Gastroesophageal sphincter (tissue), 4 donors: ENCODE data around the gene CEACAM16. TPM values are rescaled to one million over a fixed set of nuclear protein-coding genes. Genes with fewer than 3 reads are reported as not detected.

ENCODE experiments used
- ATAC-seq: fragments of 150-250 bp; one replicate; pipeline ENCODE4 v1.9.1; 2016; ENCODE audit warnings: mild to moderate bottlenecking, moderate library complexity
- H3K27ac ChIP-seq, 4 donors: fragments of 200-600 bp; sonication (generic) in 3 of 4; 1 replicate in 3 of 4; 2 replicates in 1 of 4; pipeline ENCODE4 v1.5.1; 2016 to 2019
- H3K27me3 ChIP-seq: fragments of 200-600 bp; sonication (generic); one replicate; pipeline ENCODE4 v1.5.1; 2019
- H3K36me3 ChIP-seq, 2 donors: fragments of 200-600 bp; sonication (generic); one replicate each; pipeline ENCODE4 v1.5.1; 2019; ENCODE audit warnings: control low read depth in 1 of 2
- H3K4me1 ChIP-seq, 3 donors: fragments of 200-600 bp; sonication (generic); 1 replicate in 2 of 3; 2 replicates in 1 of 3; pipeline ENCODE4 v1.5.1; 2016 to 2019; ENCODE audit warnings: control low read depth in 2 of 3
- H3K4me3 ChIP-seq, 2 donors: fragments of 200-600 bp; sonication (generic); one replicate each; pipeline ENCODE4 v1.5.1; 2019; ENCODE audit warnings: mild to moderate bottlenecking in 1 of 2, moderate library complexity in 1 of 2
- H3K9me3 ChIP-seq, 3 donors: fragments of 200-600 bp; sonication (generic); one replicate each; pipeline ENCODE4 v1.5.1; 2017 to 2019; ENCODE audit warnings: control low read depth in 2 of 3
- EP300 ChIP-seq: sonication (generic); formaldehyde crosslinking; IDR thresholded peaks from one replicate; pipeline ENCODE4 v1.6.1; 2017; ENCODE audit warnings: antibody characterized with exemption, mild to moderate bottlenecking
- POLR2A ChIP-seq, 2 donors: fragments of 450-650 bp; IDR thresholded peaks; one replicate each; pipeline ENCODE4 v1.6.1; 2017; ENCODE audit warnings: antibody characterized with exemption in 2 of 2, mild to moderate bottlenecking in 2 of 2, moderate library complexity in 1 of 2
- POLR2AphosphoS5 ChIP-seq: sonication (generic); formaldehyde crosslinking; IDR thresholded peaks from one replicate; pipeline ENCODE4 v1.6.1; 2017; ENCODE audit warnings: antibody characterized with exemption
- WGBS, 2 donors: methylation state at CpG; one replicate each; pipeline ENCODE4 v1.1.5; 2018; ENCODE audit warnings: low coverage in 1 of 2; 5-methylcytosine and 5-hydroxymethylcytosine counted together
- total RNA-seq, 4 donors: library from RNA; depleted of rRNA; stranded (reverse); fragments of >200 nt; gene quantifications; one replicate each; pipeline ENCODE4 v1.1.0, GENCODE V29; 2016
- TF ChIP-seq, protein P1 (sequence below), 4 experiments: fragments of 200-600 bp in 2 of 4; fragments of 450-650 bp in 2 of 4; sonication (generic) in 1 of 4; IDR thresholded peaks; one replicate each; pipeline ENCODE4 v1.5.1; 2017 to 2019; ENCODE audit warnings: antibody characterized with exemption in 4 of 4, mild to moderate bottlenecking in 2 of 4, moderate library complexity in 2 of 4

The CEACAM16 gene
- total RNA-seq, 4 donors from 2014 or later, result not detected

GRCh38 chr19:44661904-44662303 lies 37.0 kb upstream of the CEACAM16 start:
- Histone ChIP-seq H3K9me3 (no peaks in the 10 kb centered on the region), H3K4me3 (no peak overlapping the region), H3K4me1 (peaks cover 0 to 5% (median 0%) of the 10 kb centered on the region in 3 donors), H3K27me3 (no peaks in the 10 kb centered on the region), H3K27ac (no peak overlapping the region), H3K36me3 (peaks cover 0 to 65% of the 10 kb centered on the region in 2 donors)
- TF ChIP-seq POLR2AphosphoS5 (no peak), POLR2A (IDR thresholded peaks at IDR 0.05) (no peak)
- ATAC-seq, result no peak
- WGBS, 2 donors, result 69% methylated on average over 5 of the region's 7 CpGs; no CpG with 5 or more reads in 1 of the 2 donors

GRCh38 chr19:44662691-44663385 lies 36.1 kb upstream of the CEACAM16 start:
- Histone ChIP-seq H3K27me3 (no peaks in the 10 kb centered on the region), H3K9me3 (no peaks in the 10 kb centered on the region), H3K4me1 (no peaks in the 10 kb centered on the region), H3K27ac (no peak overlapping the region), H3K4me3 (no peak overlapping the region), H3K36me3 (peaks cover 0 to 59% of the 10 kb centered on the region in 2 donors)
- no peak for TF ChIP-seq POLR2AphosphoS5
- TF ChIP-seq EP300, result no peak
- TF ChIP-seq, protein P1, sequence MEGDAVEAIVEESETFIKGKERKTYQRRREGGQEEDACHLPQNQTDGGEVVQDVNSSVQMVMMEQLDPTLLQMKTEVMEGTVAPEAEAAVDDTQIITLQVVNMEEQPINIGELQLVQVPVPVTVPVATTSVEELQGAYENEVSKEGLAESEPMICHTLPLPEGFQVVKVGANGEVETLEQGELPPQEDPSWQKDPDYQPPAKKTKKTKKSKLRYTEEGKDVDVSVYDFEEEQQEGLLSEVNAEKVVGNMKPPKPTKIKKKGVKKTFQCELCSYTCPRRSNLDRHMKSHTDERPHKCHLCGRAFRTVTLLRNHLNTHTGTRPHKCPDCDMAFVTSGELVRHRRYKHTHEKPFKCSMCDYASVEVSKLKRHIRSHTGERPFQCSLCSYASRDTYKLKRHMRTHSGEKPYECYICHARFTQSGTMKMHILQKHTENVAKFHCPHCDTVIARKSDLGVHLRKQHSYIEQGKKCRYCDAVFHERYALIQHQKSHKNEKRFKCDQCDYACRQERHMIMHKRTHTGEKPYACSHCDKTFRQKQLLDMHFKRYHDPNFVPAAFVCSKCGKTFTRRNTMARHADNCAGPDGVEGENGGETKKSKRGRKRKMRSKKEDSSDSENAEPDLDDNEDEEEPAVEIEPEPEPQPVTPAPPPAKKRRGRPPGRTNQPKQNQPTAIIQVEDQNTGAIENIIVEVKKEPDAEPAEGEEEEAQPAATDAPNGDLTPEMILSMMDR (IDR thresholded peaks at IDR 0.05), result no peak
- TF ChIP-seq POLR2A (IDR thresholded peaks at IDR 0.05), result no peak
- no peak for ATAC-seq
- WGBS, 2 donors, result 46 to 57% methylated on average over 4 to 5 of the region's 7 CpGs

GRCh38 chr19:44663996-44664395 lies 35.0 kb upstream of the CEACAM16 start:
- TF ChIP-seq EP300, result no peak
- TF ChIP-seq POLR2A (IDR thresholded peaks at IDR 0.05), result no peak
- TF ChIP-seq, protein P1 (IDR thresholded peaks at IDR 0.05), result no peak
- no peak for TF ChIP-seq POLR2AphosphoS5
- 93% methylated on average over 5 of the region's 5 CpGs; no CpG with 5 or more reads in 1 of the 2 donors for WGBS, 2 donors
- Histone ChIP-seq H3K27ac (no peak overlapping the region), H3K9me3 (no peaks in the 10 kb centered on the region), H3K4me1 (no peaks in the 10 kb centered on the region), H3K4me3 (no peak overlapping the region), H3K36me3 (peaks cover 0 to 48% of the 10 kb centered on the region in 2 donors), H3K27me3 (no peaks in the 10 kb centered on the region)
- no peak for ATAC-seq

- WGBS, 2 donors, result 90% methylated on average over 10 of the region's 10 CpGs; no CpG with 5 or more reads in 1 of the 2 donors
- no peak for ATAC-seq
- Histone ChIP-seq H3K27ac (no peak overlapping the region), H3K4me1 (no peaks in the 10 kb centered on the region), H3K36me3 (peaks cover 0 to 38% of the 10 kb centered on the region in 2 donors), H3K4me3 (no peak overlapping the region), H3K9me3 (no peaks in the 10 kb centered on the region), H3K27me3 (no peaks in the 10 kb centered on the region)
- no peak for TF ChIP-seq EP300
These were observed 34.0 kb upstream of the CEACAM16 start for GRCh38 chr19:44664976-44665375.

GRCh38 chr19:44666852-44667556 lies 31.9 kb upstream of the CEACAM16 start:
- Histone ChIP-seq H3K4me1 (no peaks in the 10 kb centered on the region), H3K36me3 (peaks cover 0 to 18% of the 10 kb centered on the region in 2 donors), H3K27me3 (no peaks in the 10 kb centered on the region), H3K4me3 (no peak overlapping the region), H3K9me3 (no peaks in the 10 kb centered on the region), H3K27ac (no peak overlapping the region)
- no peak for ATAC-seq
- WGBS, 2 donors, result 58 to 76% methylated on average over 2 to 4 of the region's 7 CpGs
- TF ChIP-seq, protein P1 (IDR thresholded peaks at IDR 0.05), result no peak
- TF ChIP-seq POLR2A (IDR thresholded peaks at IDR 0.05), result no peak
- no peak for TF ChIP-seq POLR2AphosphoS5
- no peak for TF ChIP-seq EP300
